Motor neuron (in vitro differentiated cells): ENCODE measurements around the gene WNT2. TPM values are rescaled to one million over a fixed set of nuclear protein-coding genes. Genes with fewer than 3 reads are reported as not detected.

ENCODE experiments used
- total RNA-seq, 8 experiments: library from RNA; unstranded; fragments of 300-600 nt; gene quantifications; 2 replicates each; pipeline versions ENCODE4 v1.2.3 to v1.2.4, GENCODE V29; 2022

The WNT2 gene
- total RNA-seq, 8 experiments from 2014 or later: 0.50 to 1.1 (median 0.63) TPM; not detected in 3

Other genes starting within 250 kb of the WNT2 start
- gene ASZ1, start 104.4 kb upstream of the WNT2 start, total RNA-seq: under 1 TPM in 1 of 8 experiments, not detected in 7; 0.14 TPM
- 1 to 10 TPM in 4 of 8 experiments, under 1 TPM in 2, not detected in 2; 0.76 to 2.7 (median 1.2) TPM for gene CFTR, start 157.0 kb upstream of the WNT2 start, total RNA-seq